HepG2 (cell line): ENCODE measurements around the gene PSD4. TPM values are rescaled to one million over a fixed set of nuclear protein-coding genes. Genes with fewer than 3 reads are reported as not detected.

Experiments
- ATAC-seq: fragments of 200-7000 bp; cut with Tn5 transposase; 3 replicates; pipeline ENCODE4 v1.9.1; 2020; ENCODE audit warnings: mild to moderate bottlenecking, moderate library complexity
- BruUV-seq: library from RNA; stranded (reverse); fragments of 400-500 nt; replicated peaks from 2 replicates; lab custom pipeline; 2021; lab: Mats Ljungman, UMichigan
- CTCF ChIA-PET: fragments of 300-600 bp; formaldehyde crosslinking; extraction: SDS; loops from one replicate; lab custom pipeline; 2021; ENCODE audit warnings: low total read pairs, inconsistent platforms, low intra/inter-chr PET ratio; lab: Yijun Ruan, JAX
- POLR2A ChIA-PET: fragments of 350-600 bp; sonication (Branson Sonifier 250); formaldehyde crosslinking; loops from one replicate; lab custom pipeline; 2020; ENCODE audit warnings: antibody characterized with exemption, inconsistent platforms; lab: Yijun Ruan, JAX
- DNase-seq: peaks from one replicate; pipeline ENCODE4 v3.0.0-alpha.2; 2015; ENCODE audit warnings: low spot score
- FAIRE-seq: peaks from 3 replicates; lab custom pipeline; 2011; peaks lifted over from hg19 to GRCh38; lab: Jason Lieb, UNC
- H2AFZ ChIP-seq: one replicate; pipeline ENCODE4 v1.6.1; 2011; ENCODE audit warnings: low read length, inconsistent platforms
- H3K27ac ChIP-seq: fragments of 300-600 bp; 3 replicates; pipeline ENCODE4 v1.8.0; 2011; ENCODE audit warnings: mixed run types, mild to moderate bottlenecking, mixed read lengths, low read length, inconsistent platforms; ENCODE audit not compliant: insufficient read depth; ENCODE audit errors: extremely low read length
- H3K27me3 ChIP-seq, 2 experiments: fragments of 200-600 bp in 1 of 2; 2 replicates in 1 of 2; 3 replicates in 1 of 2; pipeline versions ENCODE4 v1.6.0 to v1.8.0; 2011; ENCODE audit warnings: low read length in 2 of 2, mild to moderate bottlenecking in 2 of 2, moderate library complexity in 2 of 2, inconsistent platforms in 1 of 2; ENCODE audit not compliant: insufficient read depth in 2 of 2, control insufficient read depth in 1 of 2
- H3K36me3 ChIP-seq, 2 experiments: fragments of 200-600 bp in 1 of 2; replicated peaks in 1 of 2; 2 replicates in 1 of 2; 3 replicates in 1 of 2; pipeline versions ENCODE4 v1.5.1 to v1.8.0; 2011; ENCODE audit warnings: low read length in 2 of 2, inconsistent platforms in 1 of 2; ENCODE audit not compliant: insufficient read depth in 2 of 2, control insufficient read depth in 1 of 2
- H3K4me1 ChIP-seq: 2 replicates; pipeline ENCODE4 v1.5.1; 2012; ENCODE audit warnings: low read length, inconsistent platforms; ENCODE audit not compliant: insufficient read depth
- H3K4me2 ChIP-seq: 2 replicates; pipeline ENCODE4 v1.6.0; 2011; ENCODE audit warnings: low read depth, low read length, inconsistent platforms
- H3K4me3 ChIP-seq, 3 experiments: fragments of 200-600 bp in 1 of 3; sonication (generic), shearing (Covaris generic) in 1 of 3; replicated peaks in 1 of 3; 2 replicates each; pipeline ENCODE4 v1.5.1; 2011 to 2016; ENCODE audit warnings: low read length in 3 of 3, inconsistent platforms in 2 of 3, low read depth in 2 of 3, mild to moderate bottlenecking in 2 of 3, control low read depth in 1 of 3, mixed read lengths in 1 of 3; ENCODE audit not compliant: insufficient read depth in 1 of 3
- H3K79me2 ChIP-seq: one replicate; pipeline ENCODE4 v1.6.1; 2011; ENCODE audit warnings: low read length, inconsistent platforms; ENCODE audit not compliant: insufficient read depth
- H3K9ac ChIP-seq: 2 replicates; pipeline ENCODE4 v1.6.0; 2011; ENCODE audit warnings: mild to moderate bottlenecking, low read depth, low read length, inconsistent platforms; ENCODE audit not compliant: insufficient read depth
- H3K9me3 ChIP-seq: 2 replicates; pipeline ENCODE4 v1.5.1; 2012; ENCODE audit warnings: mild to moderate bottlenecking, low read length
- H4K20me1 ChIP-seq: 2 replicates; pipeline ENCODE4 v1.6.0; 2011; ENCODE audit warnings: inconsistent platforms, mild to moderate bottlenecking, low read length, moderate library complexity; ENCODE audit not compliant: insufficient read depth
- ARNT2 ChIP-seq: sonication (generic); formaldehyde crosslinking; IDR thresholded peaks from 2 replicates; pipeline ENCODE4 v1.8.0; 2022; ENCODE audit warnings: mild to moderate bottlenecking, low read depth, missing genetic modification reagents, moderate library complexity
- FOSL2 ChIP-seq: sonication (generic); formaldehyde crosslinking; IDR thresholded peaks from 2 replicates; pipeline ENCODE4 v1.4.0; 2020; ENCODE audit warnings: missing genetic modification reagents
- GATAD2A ChIP-seq: IDR thresholded peaks from 2 replicates; pipeline ENCODE4 v1.6.1; 2016
- HDAC1 ChIP-seq: sonication (generic); formaldehyde crosslinking; IDR thresholded peaks from 2 replicates; pipeline ENCODE4 v1.5.1; 2020; ENCODE audit warnings: mild to moderate bottlenecking, missing genetic modification reagents
- ISX ChIP-seq: sonication (generic); formaldehyde crosslinking; conservative IDR thresholded peaks from 2 replicates; pipeline ENCODE4 v1.5.0; 2020; ENCODE audit warnings: missing genetic modification reagents
- NAIF1 ChIP-seq: sonication (generic); formaldehyde crosslinking; IDR thresholded peaks from 2 replicates; pipeline ENCODE4 v1.5.0; 2020; ENCODE audit warnings: mild to moderate bottlenecking, missing genetic modification reagents, borderline replicate concordance
- RAD21 ChIP-seq: fragments of 450-650 bp; formaldehyde crosslinking; IDR thresholded peaks from 2 replicates; pipeline ENCODE4 v1.5.0; 2020; ENCODE audit warnings: mild to moderate bottlenecking
- SMAD1 ChIP-seq: sonication (generic); formaldehyde crosslinking; IDR thresholded peaks from 2 replicates; pipeline ENCODE4 v1.4.0; 2020; ENCODE audit warnings: missing genetic modification reagents, low read depth, mild to moderate bottlenecking, borderline replicate concordance
- ZFX ChIP-seq: sonication (generic); formaldehyde crosslinking; IDR thresholded peaks from 2 replicates; pipeline ENCODE4 v1.4.0; 2020; ENCODE audit warnings: mild to moderate bottlenecking, low read depth, missing genetic modification reagents, moderate library complexity
- ZFY ChIP-seq: sonication (generic); formaldehyde crosslinking; IDR thresholded peaks from 2 replicates; pipeline ENCODE4 v1.4.0; 2020; ENCODE audit warnings: missing genetic modification reagents
- WGBS: methylation state at CpG from one replicate; pipeline ENCODE4 v1.1.6; 2017; ENCODE audit warnings: low lambda C conversion rate; 5-methylcytosine and 5-hydroxymethylcytosine counted together
- in situ Hi-C: cut with HindIII; loops from 2 replicates; pipeline ENCODE4 v1.10.0; 2017; ENCODE audit warnings: low pct_unique_long_range_greater_than_20kb; ENCODE audit not compliant: extremely low pct_ligation_motif_present
- intact Hi-C: fragments of 100-400 bp; cut with micrococcal nuclease; formaldehyde crosslinking; loops from one replicate; pipeline ENCODE4 v1.10.0; 2022; ENCODE audit not compliant: unreplicated experiment
- polyA plus RNA-seq, 8 experiments: library from polyadenylated mRNA; depleted of rRNA in 3 of 8; stranded (reverse) in 7 of 8; unstranded in 1 of 8; fragments of >200 nt; fragmentation: Illumina TruSeq in 4 of 8; extraction: Trizol in 4 of 8; gene quantifications; 2 replicates each; pipeline versions ENCODE4 v1.2.1 to v1.2.3, GENCODE V29; 2011 to 2016; ENCODE audit warnings: low read depth in 4 of 8, missing spikeins in 1 of 8, mixed read lengths in 1 of 8; ENCODE audit not compliant: insufficient read depth in 1 of 8
- total RNA-seq, 5 experiments: library from RNA; depleted of rRNA; stranded (reverse); fragments of >200 nt; fragmentation: Illumina TruSeq; extraction: Trizol; gene quantifications; 2 replicates each; pipeline ENCODE4 v1.2.3, GENCODE V29; 2016; ENCODE audit warnings: low read depth in 1 of 5
- TF ChIP-seq, protein P1 (sequence below), 2 experiments: sonication (generic) in 1 of 2; formaldehyde crosslinking in 1 of 2; IDR thresholded peaks; 2 replicates each; pipeline versions ENCODE4 v1.6.1 to v1.9.0; 2014 to 2022; ENCODE audit warnings: antibody characterized with exemption in 1 of 2, borderline replicate concordance in 1 of 2, inconsistent platforms in 1 of 2, low read depth in 1 of 2, missing genetic modification reagents in 1 of 2
- TF ChIP-seq, protein P2 (sequence below): sonication (generic); formaldehyde crosslinking; IDR thresholded peaks from 2 replicates; pipeline ENCODE4 v1.5.0; 2020; ENCODE audit warnings: mild to moderate bottlenecking, missing genetic modification reagents, moderate library complexity

The PSD4 gene
- total and polyA plus RNA-seq, 2 of the 13 experiments (the other 11 are each of a cell fraction or from before 2014, with no cell fraction given), result 5.8 to 9.4 TPM

DNA sequence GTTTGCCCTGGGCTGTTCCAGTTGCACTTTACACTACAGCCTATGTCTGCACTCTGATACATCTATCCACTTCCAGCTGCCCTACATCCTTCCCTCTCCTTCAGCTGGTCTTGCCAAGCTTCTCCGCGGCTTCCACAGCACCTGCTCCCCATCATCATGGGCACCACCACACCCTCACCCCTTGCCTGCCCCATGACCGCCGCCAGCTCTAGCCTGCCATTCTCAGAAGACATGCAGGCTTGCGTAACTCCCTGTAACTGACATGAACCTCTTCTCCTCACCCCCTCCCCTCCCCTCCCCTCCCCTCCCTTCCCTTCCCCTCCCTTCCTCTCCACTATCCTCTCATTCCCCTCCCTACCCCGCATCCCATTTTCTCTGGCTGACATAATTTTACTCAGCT, 59.0 kb downstream of the PSD4 start (continued):
- TF ChIP-seq, protein P1, sequence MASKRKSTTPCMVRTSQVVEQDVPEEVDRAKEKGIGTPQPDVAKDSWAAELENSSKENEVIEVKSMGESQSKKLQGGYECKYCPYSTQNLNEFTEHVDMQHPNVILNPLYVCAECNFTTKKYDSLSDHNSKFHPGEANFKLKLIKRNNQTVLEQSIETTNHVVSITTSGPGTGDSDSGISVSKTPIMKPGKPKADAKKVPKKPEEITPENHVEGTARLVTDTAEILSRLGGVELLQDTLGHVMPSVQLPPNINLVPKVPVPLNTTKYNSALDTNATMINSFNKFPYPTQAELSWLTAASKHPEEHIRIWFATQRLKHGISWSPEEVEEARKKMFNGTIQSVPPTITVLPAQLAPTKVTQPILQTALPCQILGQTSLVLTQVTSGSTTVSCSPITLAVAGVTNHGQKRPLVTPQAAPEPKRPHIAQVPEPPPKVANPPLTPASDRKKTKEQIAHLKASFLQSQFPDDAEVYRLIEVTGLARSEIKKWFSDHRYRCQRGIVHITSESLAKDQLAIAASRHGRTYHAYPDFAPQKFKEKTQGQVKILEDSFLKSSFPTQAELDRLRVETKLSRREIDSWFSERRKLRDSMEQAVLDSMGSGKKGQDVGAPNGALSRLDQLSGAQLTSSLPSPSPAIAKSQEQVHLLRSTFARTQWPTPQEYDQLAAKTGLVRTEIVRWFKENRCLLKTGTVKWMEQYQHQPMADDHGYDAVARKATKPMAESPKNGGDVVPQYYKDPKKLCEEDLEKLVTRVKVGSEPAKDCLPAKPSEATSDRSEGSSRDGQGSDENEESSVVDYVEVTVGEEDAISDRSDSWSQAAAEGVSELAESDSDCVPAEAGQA (IDR thresholded peaks at IDR 0.05; ENCODE audit: low read depth), result no peak
- TF ChIP-seq, protein P1 (CRISPR knock-in tag; IDR thresholded peaks at IDR 0.05; ENCODE audit: borderline replicate concordance), result no peak

DNA sequence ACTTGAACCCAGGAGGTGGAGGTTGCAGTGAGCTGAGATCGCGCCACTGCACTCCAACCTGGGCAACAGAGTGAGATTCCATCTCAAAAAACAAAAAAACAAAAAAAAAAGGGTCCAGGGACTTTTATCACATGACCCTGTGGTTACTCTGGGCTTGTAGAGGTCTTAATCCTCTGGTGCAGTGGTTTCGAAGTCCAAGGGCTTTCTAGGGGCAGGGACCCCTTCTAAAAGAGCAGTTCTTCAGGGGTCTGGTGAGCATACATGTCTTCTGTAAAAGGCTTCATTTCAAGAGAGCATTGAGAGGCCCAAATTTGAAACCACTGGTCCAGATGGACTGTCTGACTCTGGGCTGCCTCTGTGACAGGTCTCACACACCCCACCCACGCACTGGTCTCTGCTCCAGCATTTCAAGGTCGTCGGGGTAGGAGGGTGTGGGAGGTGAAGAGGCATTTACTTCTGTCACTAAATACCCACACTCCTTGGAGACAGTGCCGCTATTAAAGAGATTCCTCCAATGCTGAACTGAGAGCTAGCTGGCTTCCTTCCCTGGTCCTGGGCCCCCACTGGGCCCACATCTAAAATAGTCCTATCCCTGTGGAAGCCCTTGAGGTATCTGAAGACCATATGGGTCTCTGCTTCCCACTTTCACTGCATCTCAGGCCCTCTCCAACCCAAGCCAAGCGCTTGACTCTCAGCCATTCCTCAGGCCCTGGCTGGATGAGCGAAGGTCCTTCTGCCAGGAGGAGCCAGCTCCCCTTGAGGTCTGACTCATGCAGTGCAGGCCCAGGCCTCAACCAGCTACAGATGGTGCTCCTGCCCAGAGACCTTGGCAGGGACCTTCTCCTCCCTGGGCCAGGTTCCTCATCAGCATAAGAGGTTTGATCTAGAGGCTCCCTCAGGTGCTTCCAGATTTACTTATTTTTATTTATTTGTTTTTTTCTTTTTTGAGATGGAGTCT, 60.1 kb downstream of the PSD4 start:
- peak overlapping the region; percentile 50 for H2AFZ ChIP-seq
- CTCF ChIA-PET, result interaction anchor here (0.6 to 0.7 kb wide), 3 partner anchors 11 to 97 kb away, joined by 3 read pairs; no protein-coding TSS in a partner anchor
- H3K4me3 ChIP-seq, result 0 out of 6 replicates have a peak overlapping the region, but pooled peaks of 2 of the 3 experiments have one; percentile 1 to 17
- ATAC-seq (peak; percentile 94), FAIRE-seq (peak; percentile 48), DNase-seq (peak; percentile 32)
- no peaks in the 10 kb centered on the region for H3K79me2 ChIP-seq
- POLR2A ChIA-PET, result interaction anchor here (0.6 to 2.6 kb wide), 7 partner anchors 10 to 54 kb away, joined by 3 to 19 read pairs (median 4); no protein-coding TSS in a partner anchor
- peak overlapping the region; percentile 9; the same call in 1 of the 2 replicates for H3K9ac ChIP-seq
- no peaks in the 10 kb centered on the region for H4K20me1 ChIP-seq
- peak overlapping the region; percentile 52 for H3K4me2 ChIP-seq
- H3K27ac ChIP-seq, result no peak overlapping the region
- intact Hi-C loops, result loop anchor here (2.0 kb wide), 2 partner anchors 15 to 29 kb away; no protein-coding TSS in a partner anchor
- H3K27me3 ChIP-seq, result 0 out of 5 replicates have a peak, but pooled peaks cover 0 to 5% of the 10 kb centered on the region in 2 experiments
- no peaks in the 10 kb centered on the region for H3K9me3 ChIP-seq
- in situ Hi-C loops, result no loop called here
- no peaks in the 10 kb centered on the region for H3K36me3 ChIP-seq
- 28% methylated on average over 9 of the region's 9 CpGs for WGBS
- H3K4me1 ChIP-seq, result peaks cover 59% of the 10 kb centered on the region
- BruUV-seq, result no TSS peak
- TF ChIP-seq ZFY, result 0 out of 2 replicates have a peak, but pooled peaks have one; percentile 29
- TF ChIP-seq ZFX (CRISPR knock-in tag), result peak; percentile 49; the same call in 1 of the 2 replicates
- TF ChIP-seq, protein P2, sequence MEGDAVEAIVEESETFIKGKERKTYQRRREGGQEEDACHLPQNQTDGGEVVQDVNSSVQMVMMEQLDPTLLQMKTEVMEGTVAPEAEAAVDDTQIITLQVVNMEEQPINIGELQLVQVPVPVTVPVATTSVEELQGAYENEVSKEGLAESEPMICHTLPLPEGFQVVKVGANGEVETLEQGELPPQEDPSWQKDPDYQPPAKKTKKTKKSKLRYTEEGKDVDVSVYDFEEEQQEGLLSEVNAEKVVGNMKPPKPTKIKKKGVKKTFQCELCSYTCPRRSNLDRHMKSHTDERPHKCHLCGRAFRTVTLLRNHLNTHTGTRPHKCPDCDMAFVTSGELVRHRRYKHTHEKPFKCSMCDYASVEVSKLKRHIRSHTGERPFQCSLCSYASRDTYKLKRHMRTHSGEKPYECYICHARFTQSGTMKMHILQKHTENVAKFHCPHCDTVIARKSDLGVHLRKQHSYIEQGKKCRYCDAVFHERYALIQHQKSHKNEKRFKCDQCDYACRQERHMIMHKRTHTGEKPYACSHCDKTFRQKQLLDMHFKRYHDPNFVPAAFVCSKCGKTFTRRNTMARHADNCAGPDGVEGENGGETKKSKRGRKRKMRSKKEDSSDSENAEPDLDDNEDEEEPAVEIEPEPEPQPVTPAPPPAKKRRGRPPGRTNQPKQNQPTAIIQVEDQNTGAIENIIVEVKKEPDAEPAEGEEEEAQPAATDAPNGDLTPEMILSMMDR (CRISPR knock-in tag), result peak; percentile 49
- TF ChIP-seq SMAD1, result peak; percentile 48; the same call in 1 of the 2 replicates
- peak; percentile 77 for TF ChIP-seq FOSL2 (CRISPR knock-in tag)
- TF ChIP-seq RAD21 (CRISPR knock-in tag), result 0 out of 2 replicates have a peak, but pooled peaks have one; percentile 9
- no peak for TF ChIP-seq ISX (CRISPR knock-in tag)
- no peak for TF ChIP-seq ARNT2 (CRISPR knock-in tag)
- peak; percentile 38; the same call in 1 of the 2 replicates for TF ChIP-seq GATAD2A (CRISPR knock-in tag)
- TF ChIP-seq HDAC1 (CRISPR knock-in tag), result 0 out of 2 replicates have a peak, but pooled peaks have one; percentile 9
- TF ChIP-seq NAIF1 (CRISPR knock-in tag), result no peak
